Testis (tissue), 2 donors: ENCODE measurements around the gene SOST.

Source experiments
- POLR2A ChIP-seq: fragments of 450-650 bp; IDR thresholded peaks from one replicate; pipeline ENCODE4 v1.6.1; 2017; ENCODE audit warnings: antibody characterized with exemption, mild to moderate bottlenecking, moderate library complexity
- TF ChIP-seq, protein P1 (sequence below), 3 experiments: fragments of 450-650 bp in 2 of 3; fragments of 200-600 bp in 1 of 3; sonication (generic) in 1 of 3; IDR thresholded peaks; one replicate each; pipeline ENCODE4 v1.5.1; 2016 to 2019; ENCODE audit warnings: antibody characterized with exemption in 3 of 3, mild to moderate bottlenecking in 2 of 3, moderate library complexity in 1 of 3

DNA sequence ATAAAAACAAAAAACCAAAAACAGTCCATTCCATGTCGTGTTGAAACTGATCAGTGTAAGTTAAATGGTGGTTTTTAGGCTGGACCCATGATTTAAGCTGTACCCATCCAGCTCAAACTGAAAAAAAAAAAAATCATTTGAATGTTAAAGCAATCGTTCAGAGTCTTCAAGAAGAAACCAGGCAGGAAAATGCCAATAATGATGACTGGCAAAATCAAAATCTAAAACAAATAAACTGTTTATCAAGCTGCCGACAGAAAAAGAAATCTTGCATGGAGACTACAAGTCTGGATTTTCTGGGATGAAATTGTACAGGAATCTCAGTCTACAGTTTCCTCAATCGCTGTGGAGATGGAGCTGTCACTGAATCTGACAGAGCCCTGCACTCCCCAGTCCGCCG, 40.7 kb downstream of the SOST start:
- TF ChIP-seq, protein P1, sequence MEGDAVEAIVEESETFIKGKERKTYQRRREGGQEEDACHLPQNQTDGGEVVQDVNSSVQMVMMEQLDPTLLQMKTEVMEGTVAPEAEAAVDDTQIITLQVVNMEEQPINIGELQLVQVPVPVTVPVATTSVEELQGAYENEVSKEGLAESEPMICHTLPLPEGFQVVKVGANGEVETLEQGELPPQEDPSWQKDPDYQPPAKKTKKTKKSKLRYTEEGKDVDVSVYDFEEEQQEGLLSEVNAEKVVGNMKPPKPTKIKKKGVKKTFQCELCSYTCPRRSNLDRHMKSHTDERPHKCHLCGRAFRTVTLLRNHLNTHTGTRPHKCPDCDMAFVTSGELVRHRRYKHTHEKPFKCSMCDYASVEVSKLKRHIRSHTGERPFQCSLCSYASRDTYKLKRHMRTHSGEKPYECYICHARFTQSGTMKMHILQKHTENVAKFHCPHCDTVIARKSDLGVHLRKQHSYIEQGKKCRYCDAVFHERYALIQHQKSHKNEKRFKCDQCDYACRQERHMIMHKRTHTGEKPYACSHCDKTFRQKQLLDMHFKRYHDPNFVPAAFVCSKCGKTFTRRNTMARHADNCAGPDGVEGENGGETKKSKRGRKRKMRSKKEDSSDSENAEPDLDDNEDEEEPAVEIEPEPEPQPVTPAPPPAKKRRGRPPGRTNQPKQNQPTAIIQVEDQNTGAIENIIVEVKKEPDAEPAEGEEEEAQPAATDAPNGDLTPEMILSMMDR (IDR thresholded peaks at IDR 0.05): no peak
- TF ChIP-seq POLR2A: no peak
